ENCODE measurements around the gene KIF1B. TPM values are rescaled to one million over a fixed set of nuclear protein-coding genes. Genes with fewer than 3 reads are reported as not detected.
A peak's percentile ranks its signal among the peaks of the same experiment; 100 is the strongest.

The KIF1B gene
- total and polyA plus RNA-seq, 9 of the 15 experiments (the other 6 are each of a cell fraction or from before 2014, with no cell fraction given) = 2.8 to 19.8 (median 11.9) TPM

GRCh38 chr1:10210841-10211804 is 753 bp downstream of the KIF1B start (continued):
- TF ChIP-seq RBM39 (optimal IDR thresholded peaks at IDR 0.05; ENCODE audit: low read depth, low read length) (no peak), XRCC3 (IDR thresholded peaks at IDR 0.05) (no peak), XRCC5 (IDR thresholded peaks at IDR 0.05; ENCODE audit: low read depth, low read length) (no peak), ZNF134 (CRISPR knock-in tag; conservative IDR thresholded peaks at IDR 0.05) (no peak), NCOA2 (IDR thresholded peaks at IDR 0.05; ENCODE audit: partially characterized antibody in 2 of 2) (no peak), CLOCK (CRISPR knock-in tag; IDR thresholded peaks at IDR 0.05; ENCODE audit: borderline replicate concordance) (no peak), ZBTB26 (CRISPR knock-in tag; IDR thresholded peaks at IDR 0.05) (no peak), TAF15 (IDR thresholded peaks at IDR 0.05; ENCODE audit: low read depth, low read length) (no peak), HNRNPLL (IDR thresholded peaks at IDR 0.05; ENCODE audit: low read depth, low read length, poor library complexity, severe bottlenecking) (no peak), RREB1 (CRISPR knock-in tag; IDR thresholded peaks at IDR 0.05) (no peak), DPF2 (IDR thresholded peaks at IDR 0.05) (peak; percentile 15; the same call in 1 of the 2 replicates), MTA2 (IDR thresholded peaks at IDR 0.05; ENCODE audit: low read depth) (no peak), IRF2 (CRISPR knock-in tag; IDR thresholded peaks at IDR 0.05) (no peak), SAP30 (IDR thresholded peaks at IDR 0.05; ENCODE audit: borderline replicate concordance, insufficient read depth, low read depth, low read length, poor library complexity, severe bottlenecking) (peak; percentile 17), E2F4 (CRISPR knock-in tag; IDR thresholded peaks at IDR 0.05; ENCODE audit: low read depth) (no peak)
